Measurements from ENCODE around the gene SCN5A. TPM values are rescaled to one million over a fixed set of nuclear protein-coding genes. Genes with fewer than 3 reads are reported as not detected.
A peak's percentile ranks its signal among the peaks of the same experiment; 100 is the strongest.

The SCN5A gene
- total and polyA plus RNA-seq, 2 of the 8 experiments (the other 6 are each of a cell fraction or from before 2014, with no cell fraction given), result 4.8 to 11.4 TPM

DNA sequence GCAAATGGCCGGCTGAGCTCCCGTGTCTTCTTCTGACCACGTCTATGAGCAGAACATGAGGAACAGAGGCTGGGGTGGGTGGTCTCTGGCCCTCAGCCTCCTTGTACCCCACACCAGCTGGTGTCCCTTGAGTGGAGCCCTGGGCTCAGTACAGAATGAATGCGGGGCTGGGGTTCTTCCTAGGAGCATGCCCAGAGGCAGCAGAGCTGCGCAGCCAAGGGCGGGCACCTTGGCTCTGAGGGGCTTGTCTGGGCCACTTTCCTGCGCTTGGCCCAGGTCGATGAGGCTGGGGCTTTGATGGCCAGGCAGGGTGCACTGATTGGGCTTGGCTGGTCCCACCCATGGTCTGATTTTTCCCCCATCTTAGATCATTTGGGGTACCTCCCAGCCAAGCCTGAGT, 6.4 kb downstream of the SCN5A start:
- H3K27ac ChIP-seq (ENCODE audit: low read depth, low read length), result no peak overlapping the region
- no peak overlapping the region for H3K56ac ChIP-seq (replicated peaks; ENCODE audit: insufficient read length, low read depth, low read length)
- H2AFZ ChIP-seq (ENCODE audit: low read length), result no peak overlapping the region
- H2BK15ac ChIP-seq (ENCODE audit: low read length), result no peak overlapping the region
- FAIRE-seq (no peak), DNase-seq (ENCODE audit: low read depth in 1 of 2, low spot score in 2 of 2) (peak in 1 of 2 experiments; percentile 33)
- WGBS, 2 experiments (ENCODE audit: extremely low coverage in 1 of 2, insufficient coverage in 1 of 2, insufficient read length in 1 of 2, insufficient replicate concordance in 2 of 2, low coverage in 1 of 2, low lambda C conversion rate in 2 of 2, missing lambda C conversion rate in 1 of 2), result 84% methylated on average over 8 of the region's 8 CpGs; no CpG with 5 or more reads in 1 of the 2 experiments
- H4K5ac ChIP-seq (ENCODE audit: insufficient read length, low read depth, low read length), result no peak overlapping the region
- no peaks in the 10 kb centered on the region; the same call in 1 of the 2 replicates for H3K23me2 ChIP-seq (ENCODE audit: low read depth, low read length)
- H3K4me1 ChIP-seq (replicated peaks in 1 of 4; ENCODE audit: control insufficient read depth in 3 of 4, insufficient read depth in 4 of 4, low read length in 3 of 4), result peaks cover 4 to 19% (median 8%) of the 10 kb centered on the region in 4 experiments
- POLR2A ChIA-PET (ENCODE audit: partially characterized antibody), result interaction anchor here (1.3 to 1.5 kb wide), 2 partner anchors 9 to 15 kb away, joined by 3 read pairs; no protein-coding TSS in a partner anchor
- H3K9me3 ChIP-seq (ENCODE audit: insufficient read depth in 2 of 2, low read depth in 1 of 2, low read length in 1 of 2), result no peaks in the 10 kb centered on the region
- no peak overlapping the region; the same call in 1 of the 2 replicates for H4K8ac ChIP-seq (ENCODE audit: extremely low read depth, insufficient read depth, low read length)
- H4K91ac ChIP-seq (replicated peaks; ENCODE audit: insufficient read length, low read length), result no peak overlapping the region
- no peak overlapping the region for H3K18ac ChIP-seq (ENCODE audit: extremely low read depth, low read length)
- no peak overlapping the region for H3K4ac ChIP-seq (replicated peaks; ENCODE audit: insufficient read length, low read depth, low read length)
- H3K79me2 ChIP-seq (ENCODE audit: control insufficient read depth in 1 of 2, insufficient read depth in 2 of 2, low read length in 2 of 2), result no peaks in the 10 kb centered on the region; a peak in 1 of 4 replicates
- H4K20me1 ChIP-seq (replicated peaks in 1 of 2; ENCODE audit: control insufficient read depth in 1 of 2, insufficient read depth in 2 of 2, low read length in 2 of 2), result peaks cover 0 to 24% of the 10 kb centered on the region in 2 experiments
- H3K36me3 ChIP-seq (ENCODE audit: control insufficient read depth in 2 of 4, insufficient read depth in 4 of 4, low read length in 3 of 4), result no peaks in the 10 kb centered on the region
- H3K9ac ChIP-seq (replicated peaks in 1 of 4; ENCODE audit: extremely low read depth in 1 of 4, low read depth in 3 of 4, low read length in 3 of 4), result no peak overlapping the region
- H2BK20ac ChIP-seq (ENCODE audit: low read length), result no peak overlapping the region
- TF ChIP-seq BCL11A (IDR thresholded peaks at IDR 0.05; ENCODE audit: low read depth in 2 of 2, low read length in 2 of 2) (no peak), CBX5 (IDR thresholded peaks at IDR 0.05; ENCODE audit: low read depth, low read length) (no peak), ASH2L (IDR thresholded peaks at IDR 0.05; ENCODE audit: low read length) (no peak), TBP (IDR thresholded peaks at IDR 0.05; ENCODE audit: low read depth, low read length) (no peak), CTBP2 (IDR thresholded peaks at IDR 0.05; ENCODE audit: borderline replicate concordance, insufficient read depth, insufficient read length, low read length) (no peak), BRCA1 (IDR thresholded peaks at IDR 0.05; ENCODE audit: low read depth, low read length) (no peak)
- TF ChIP-seq, protein P1, sequence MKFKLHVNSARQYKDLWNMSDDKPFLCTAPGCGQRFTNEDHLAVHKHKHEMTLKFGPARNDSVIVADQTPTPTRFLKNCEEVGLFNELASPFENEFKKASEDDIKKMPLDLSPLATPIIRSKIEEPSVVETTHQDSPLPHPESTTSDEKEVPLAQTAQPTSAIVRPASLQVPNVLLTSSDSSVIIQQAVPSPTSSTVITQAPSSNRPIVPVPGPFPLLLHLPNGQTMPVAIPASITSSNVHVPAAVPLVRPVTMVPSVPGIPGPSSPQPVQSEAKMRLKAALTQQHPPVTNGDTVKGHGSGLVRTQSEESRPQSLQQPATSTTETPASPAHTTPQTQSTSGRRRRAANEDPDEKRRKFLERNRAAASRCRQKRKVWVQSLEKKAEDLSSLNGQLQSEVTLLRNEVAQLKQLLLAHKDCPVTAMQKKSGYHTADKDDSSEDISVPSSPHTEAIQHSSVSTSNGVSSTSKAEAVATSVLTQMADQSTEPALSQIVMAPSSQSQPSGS (IDR thresholded peaks at IDR 0.05; ENCODE audit: low read length), result no peak
- no peak overlapping the region for H2BK12ac ChIP-seq (ENCODE audit: low read depth, low read length)
- H3K14ac ChIP-seq (ENCODE audit: insufficient read length), result no peak overlapping the region
- no peak overlapping the region for H2BK5ac ChIP-seq (ENCODE audit: low read depth, low read length)
- no peak overlapping the region for H3K4me2 ChIP-seq (ENCODE audit: insufficient read depth in 1 of 2, low read depth in 2 of 2, low read length in 2 of 2)
- H3K79me1 ChIP-seq (ENCODE audit: low read depth, low read length), result 0 out of 2 replicates have a peak, but pooled peaks cover 9% of the 10 kb centered on the region
- no peak overlapping the region for H3K4me3 ChIP-seq (ENCODE audit: extremely low read depth in 1 of 4, insufficient read depth in 2 of 4, low read depth in 3 of 4, low read length in 4 of 4)
- H2BK120ac ChIP-seq (replicated peaks; ENCODE audit: low read depth, low read length), result no peak overlapping the region
- no peak overlapping the region for H3K23ac ChIP-seq (ENCODE audit: insufficient read length)
- CTCF ChIA-PET (ENCODE audit: partially characterized antibody), result interaction anchor here (0.6 to 29.3 kb wide), 5 partner anchors 14 to 640 kb away, joined by 3 to 538 read pairs (median 21); no protein-coding TSS in a partner anchor
- H3K27me3 ChIP-seq (replicated peaks in 1 of 4; ENCODE audit: control insufficient read depth in 3 of 4, extremely low read depth in 1 of 4, insufficient read depth in 3 of 4, low read length in 3 of 4), result peaks cover 0 to 8% (median 3%) of the 10 kb centered on the region in 4 experiments; a peak in 4 of 7 replicates
- 0 out of 2 replicates have a peak overlapping the region, but pooled peaks have one; percentile 26 for H2AK5ac ChIP-seq (ENCODE audit: low read depth, low read length)
